Endothelial cell of umbilical vein (primary cell): ENCODE data around the gene RHEBL1. TPM values are rescaled to one million over a fixed set of nuclear protein-coding genes. Genes with fewer than 3 reads are reported as not detected.

ENCODE experiments used
- BruUV-seq: library from RNA; stranded (reverse); fragments of 400-500 nt; replicated peaks from 2 replicates; lab custom pipeline; 2021; lab: Mats Ljungman, UMichigan
- CTCF ChIA-PET: fragments of 300-600, 350-600 bp; sonication (Branson Sonifier 250); formaldehyde crosslinking; loops from one replicate; lab custom pipeline; 2021; ENCODE audit warnings: antibody characterized with exemption, inconsistent platforms; lab: Charles Lee
- POLR2A ChIA-PET: fragments of 300-600, 350-600 bp; sonication (Branson Sonifier 250); formaldehyde crosslinking; loops from one replicate; lab custom pipeline; 2021; ENCODE audit warnings: antibody characterized with exemption, inconsistent platforms; lab: Charles Lee
- DNase-seq: peaks from one replicate; pipeline ENCODE4 v3.0.0-alpha.2; 2011; ENCODE audit warnings: low read depth, low spot score
- FAIRE-seq: peaks from 2 replicates; lab custom pipeline; 2011; peaks lifted over from hg19 to GRCh38; lab: Jason Lieb, UNC
- H2AFZ ChIP-seq: 2 replicates; pipeline ENCODE4 v1.6.0; 2012; ENCODE audit warnings: low read depth, low read length, control low read depth, inconsistent platforms
- H3K27ac ChIP-seq: 2 replicates; pipeline ENCODE4 v1.5.1; 2011; ENCODE audit warnings: low read depth, mild to moderate bottlenecking, control low read depth, low read length, moderate library complexity; ENCODE audit not compliant: insufficient read depth
- H3K27me3 ChIP-seq, 2 experiments: 2 replicates each; pipeline versions ENCODE4 v1.6.0 to v1.6.1; 2011; ENCODE audit warnings: low read length in 2 of 2, mixed read lengths in 1 of 2; ENCODE audit not compliant: control insufficient read depth in 2 of 2, insufficient read depth in 2 of 2
- H3K36me3 ChIP-seq, 2 experiments: 2 replicates in 1 of 2; 3 replicates in 1 of 2; pipeline ENCODE4 v1.5.1; 2011; ENCODE audit warnings: low read length in 2 of 2, mild to moderate bottlenecking in 1 of 2, moderate library complexity in 1 of 2; ENCODE audit not compliant: control insufficient read depth in 2 of 2, insufficient read depth in 2 of 2; ENCODE audit errors: extremely low read depth in 1 of 2
- H3K4me1 ChIP-seq: 3 replicates; pipeline ENCODE4 v1.5.1; 2011; ENCODE audit warnings: mild to moderate bottlenecking, low read length; ENCODE audit not compliant: control insufficient read depth, insufficient read depth; ENCODE audit errors: extremely low read depth
- H3K4me2 ChIP-seq: 2 replicates; pipeline ENCODE4 v1.6.1; 2011; ENCODE audit warnings: low read length, control low read depth, mixed read lengths; ENCODE audit not compliant: insufficient read depth
- H3K4me3 ChIP-seq, 3 experiments: fragments of 200-600 bp in 1 of 3; sonication (generic), shearing (Covaris generic) in 1 of 3; replicated peaks in 1 of 3; 2 replicates each; pipeline ENCODE4 v1.5.1; 2011 to 2016; ENCODE audit warnings: control low read depth in 3 of 3, low read length in 3 of 3, mild to moderate bottlenecking in 2 of 3, inconsistent platforms in 1 of 3, low read depth in 1 of 3, moderate library complexity in 1 of 3; ENCODE audit not compliant: insufficient read depth in 1 of 3
- H3K79me2 ChIP-seq: 2 replicates; pipeline ENCODE4 v1.6.0; 2012; ENCODE audit warnings: low read length, inconsistent platforms; ENCODE audit not compliant: control insufficient read depth, insufficient read depth
- H3K9ac ChIP-seq: replicated peaks from 2 replicates; pipeline ENCODE3; 2011; ENCODE audit warnings: low read length, control low read depth; ENCODE audit not compliant: insufficient read depth; ENCODE audit errors: extremely low read depth
- H3K9me1 ChIP-seq: replicated peaks from 3 replicates; pipeline ENCODE4 v1.6.0; 2011; ENCODE audit warnings: mild to moderate bottlenecking, low read length; ENCODE audit not compliant: control insufficient read depth, insufficient read depth; ENCODE audit errors: extremely low read depth
- H3K9me3 ChIP-seq: replicated peaks from 2 replicates; pipeline ENCODE4 v1.5.1; 2012; ENCODE audit warnings: low read length, inconsistent platforms; ENCODE audit not compliant: control insufficient read depth, insufficient read depth
- H4K20me1 ChIP-seq: replicated peaks from 2 replicates; pipeline ENCODE3; 2011; ENCODE audit warnings: mild to moderate bottlenecking, low read length; ENCODE audit not compliant: control insufficient read depth, insufficient read depth; ENCODE audit errors: extremely low read depth
- CTCF ChIP-seq, 2 donors: IDR thresholded peaks; 1 replicate in 1 of 2; 2 replicates in 1 of 2; pipeline ENCODE4 v1.5.1; 2011; ENCODE audit warnings: low read length in 2 of 2, mild to moderate bottlenecking in 2 of 2, moderate library complexity in 2 of 2, control low read depth in 1 of 2, inconsistent platforms in 1 of 2, low read depth in 1 of 2; ENCODE audit not compliant: insufficient read depth in 1 of 2; ENCODE audit errors: extremely low read depth in 1 of 2
- EZH2 ChIP-seq: IDR thresholded peaks from 2 replicates; pipeline ENCODE4 v1.6.1; 2012; ENCODE audit warnings: borderline replicate concordance, low read depth, mild to moderate bottlenecking, moderate library complexity, low read length, inconsistent platforms; ENCODE audit not compliant: severe bottlenecking
- FOS ChIP-seq: IDR thresholded peaks from 2 replicates; pipeline ENCODE4 v1.6.1; 2011; ENCODE audit warnings: mild to moderate bottlenecking, low read length, moderate library complexity, borderline replicate concordance; ENCODE audit not compliant: insufficient read depth
- GATA2 ChIP-seq: IDR thresholded peaks from 2 replicates; pipeline ENCODE4 v1.7.0; 2011; ENCODE audit warnings: low read depth, mild to moderate bottlenecking, moderate library complexity, mixed read lengths, low read length; ENCODE audit not compliant: insufficient read length, insufficient read depth
- JUN ChIP-seq: IDR thresholded peaks from 2 replicates; pipeline ENCODE4 v1.6.1; 2011; ENCODE audit warnings: borderline replicate concordance, low read depth; ENCODE audit not compliant: insufficient read length, insufficient read depth
- MAX ChIP-seq: IDR thresholded peaks from 2 replicates; pipeline ENCODE4 v1.6.1; 2011; ENCODE audit not compliant: insufficient read depth, insufficient read length
- MYC ChIP-seq: IDR thresholded peaks from one replicate; pipeline ENCODE4 v1.6.1; 2011; ENCODE audit warnings: mild to moderate bottlenecking, low read depth, low read length
- POLR2A ChIP-seq: IDR thresholded peaks from 2 replicates; pipeline ENCODE4 v1.6.1; 2012; ENCODE audit warnings: low read depth, mild to moderate bottlenecking, control low read depth, low read length
- POLR2AphosphoS5 ChIP-seq: IDR thresholded peaks from 2 replicates; pipeline ENCODE4 v1.6.1; 2012; ENCODE audit warnings: low read depth, mild to moderate bottlenecking, control low read depth, low read length, moderate library complexity; ENCODE audit not compliant: insufficient read depth
- dilution Hi-C: fragments of 300-500 bp; cut with MboI; formaldehyde crosslinking; loops from one replicate; pipeline ENCODE4 v1.15.0; 2019; ENCODE audit warnings: low sequenced_read_pairs; ENCODE audit not compliant: extremely low pct_ligation_motif_present
- intact Hi-C: fragments of 100-400 bp; cut with micrococcal nuclease; formaldehyde crosslinking; loops from one replicate; pipeline ENCODE4 v1.10.0; 2022
- polyA plus RNA-seq, 4 experiments: library from polyadenylated mRNA; depleted of rRNA in 3 of 4; stranded (reverse) in 3 of 4; unstranded in 1 of 4; fragments of >200 nt; gene quantifications; 2 replicates each; pipeline versions ENCODE4 v1.2.1 to v1.2.3, GENCODE V29; 2011 to 2012; ENCODE audit warnings: missing spikeins in 1 of 4
- total RNA-seq: library from RNA; stranded (reverse); gene quantifications from 2 replicates; pipeline ENCODE4 v1.2.3, GENCODE V29; 2021

RHEBL1 gene
- total and polyA plus RNA-seq, 2 donors (not counting 3 experiments of a cell fraction or from before 2014, with no cell fraction given), result 2.6 to 2.7 TPM

GRCh38 chr12:49100380-49100779, 30.6 kb upstream of the RHEBL1 start:
- dilution Hi-C loops (no loop called here), intact Hi-C loops (no loop called here)
- H3K4me3 ChIP-seq, result no peak overlapping the region
- no peaks in the 10 kb centered on the region for H4K20me1 ChIP-seq
- no peak overlapping the region for H3K27ac ChIP-seq
- FAIRE-seq (no peak), DNase-seq (no peak)
- POLR2A ChIA-PET, result no interaction called here
- peaks cover 16% of the 10 kb centered on the region for H3K4me1 ChIP-seq
- CTCF ChIA-PET, result interaction anchor here (1.9 to 11.7 kb wide), 6 partner anchors 8 to 135 kb away, joined by 7 to 188 read pairs (median 84); partner anchors contain the start of gene LMBR1L
- peaks cover 14 to 57% of the 10 kb centered on the region in 2 experiments for H3K36me3 ChIP-seq
- H3K27me3 ChIP-seq, result no peaks in the 10 kb centered on the region
- no peaks in the 10 kb centered on the region for H3K79me2 ChIP-seq
- TF ChIP-seq MYC, result no peak
- TF ChIP-seq GATA2, result no peak
- no peak for TF ChIP-seq POLR2AphosphoS5
- TF ChIP-seq POLR2A, result no peak
- TF ChIP-seq JUN, result no peak
- TF ChIP-seq MAX, result no peak
- no peak for TF ChIP-seq EZH2
- no peak for TF ChIP-seq FOS
- TF ChIP-seq CTCF (IDR thresholded peaks at IDR 0.05; ENCODE audit: extremely low read depth in 1 of 2, insufficient read depth in 1 of 2, low read depth in 1 of 2, low read length in 2 of 2), result no peak
- BruUV-seq, result no TSS peak
- H3K9me1 ChIP-seq, result no peaks in the 10 kb centered on the region
- H3K9ac ChIP-seq, result no peak overlapping the region
- H2AFZ ChIP-seq, result no peak overlapping the region
- no peak overlapping the region for H3K4me2 ChIP-seq
- no peaks in the 10 kb centered on the region for H3K9me3 ChIP-seq
